HFF-Myc (cell line): ENCODE measurements around the gene TRAPPC11.
"Not testable (repeated sequence)": the region's sequence is repeated elsewhere in the genome, so short reads cannot be mapped to it uniquely, and the experiment has no call there.

Experiments used
- DNase-seq: peaks from one replicate; pipeline ENCODE4 v3.0.0-alpha.2; 2011; ENCODE audit warnings: low read depth; ENCODE audit errors: extremely low read depth
- H3K4me3 ChIP-seq: replicated peaks from 2 replicates; pipeline ENCODE4 v1.5.1; 2011; ENCODE audit warnings: low read depth, mild to moderate bottlenecking, control low read depth, low read length
- TF ChIP-seq, protein P1 (sequence below): IDR thresholded peaks from 2 replicates; pipeline ENCODE4 v1.5.1; 2012; ENCODE audit warnings: mild to moderate bottlenecking, low read depth, low read length, control low read depth; ENCODE audit errors: missing control alignments

TRAPPC11 gene

DNA sequence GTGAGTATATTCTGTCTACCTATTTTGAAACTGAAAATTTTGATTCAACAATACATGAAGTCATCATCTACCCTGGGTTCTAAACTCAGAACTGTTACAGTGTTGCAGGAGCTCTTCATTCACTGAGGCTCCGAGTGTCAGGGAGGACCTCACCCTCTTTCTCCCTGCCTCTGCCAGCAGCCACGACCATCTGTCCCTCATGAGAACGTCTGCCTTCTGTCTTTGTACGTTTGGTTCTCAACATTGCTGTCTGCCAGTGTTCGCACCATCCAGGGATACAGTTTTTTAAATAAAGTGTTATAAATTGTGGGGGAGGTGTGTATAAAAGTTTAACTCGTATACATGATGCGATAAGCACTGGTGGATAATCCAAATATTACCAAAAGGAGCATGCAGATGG, 55.5 kb downstream of the TRAPPC11 start:
- H3K4me3 ChIP-seq, result no peak overlapping the region
- TF ChIP-seq, protein P1, sequence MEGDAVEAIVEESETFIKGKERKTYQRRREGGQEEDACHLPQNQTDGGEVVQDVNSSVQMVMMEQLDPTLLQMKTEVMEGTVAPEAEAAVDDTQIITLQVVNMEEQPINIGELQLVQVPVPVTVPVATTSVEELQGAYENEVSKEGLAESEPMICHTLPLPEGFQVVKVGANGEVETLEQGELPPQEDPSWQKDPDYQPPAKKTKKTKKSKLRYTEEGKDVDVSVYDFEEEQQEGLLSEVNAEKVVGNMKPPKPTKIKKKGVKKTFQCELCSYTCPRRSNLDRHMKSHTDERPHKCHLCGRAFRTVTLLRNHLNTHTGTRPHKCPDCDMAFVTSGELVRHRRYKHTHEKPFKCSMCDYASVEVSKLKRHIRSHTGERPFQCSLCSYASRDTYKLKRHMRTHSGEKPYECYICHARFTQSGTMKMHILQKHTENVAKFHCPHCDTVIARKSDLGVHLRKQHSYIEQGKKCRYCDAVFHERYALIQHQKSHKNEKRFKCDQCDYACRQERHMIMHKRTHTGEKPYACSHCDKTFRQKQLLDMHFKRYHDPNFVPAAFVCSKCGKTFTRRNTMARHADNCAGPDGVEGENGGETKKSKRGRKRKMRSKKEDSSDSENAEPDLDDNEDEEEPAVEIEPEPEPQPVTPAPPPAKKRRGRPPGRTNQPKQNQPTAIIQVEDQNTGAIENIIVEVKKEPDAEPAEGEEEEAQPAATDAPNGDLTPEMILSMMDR, result no peak
- DNase-seq, result no peak

DNA sequence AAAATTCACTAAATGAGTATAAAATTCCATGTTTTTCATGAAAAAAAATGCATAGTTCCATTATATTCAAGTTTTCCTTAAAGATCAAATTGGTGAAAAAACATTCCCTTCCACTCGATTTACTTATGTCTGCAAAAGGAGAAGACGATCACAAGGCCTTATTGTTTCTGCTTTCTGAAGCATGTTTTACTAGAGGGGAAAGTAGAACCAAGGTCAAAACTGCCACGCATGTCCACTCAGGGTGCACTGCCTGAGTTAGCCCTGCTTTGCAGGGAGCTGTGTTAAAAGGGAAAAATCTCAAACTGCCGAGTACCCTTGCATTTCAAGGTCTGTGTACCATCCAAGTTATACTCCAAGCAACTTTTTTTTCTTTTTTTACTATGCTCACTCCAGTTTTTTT, 57.2 kb downstream of the TRAPPC11 start:
- no peak for DNase-seq
- TF ChIP-seq, protein P1, result no peak
- no peak overlapping the region for H3K4me3 ChIP-seq

DNA sequence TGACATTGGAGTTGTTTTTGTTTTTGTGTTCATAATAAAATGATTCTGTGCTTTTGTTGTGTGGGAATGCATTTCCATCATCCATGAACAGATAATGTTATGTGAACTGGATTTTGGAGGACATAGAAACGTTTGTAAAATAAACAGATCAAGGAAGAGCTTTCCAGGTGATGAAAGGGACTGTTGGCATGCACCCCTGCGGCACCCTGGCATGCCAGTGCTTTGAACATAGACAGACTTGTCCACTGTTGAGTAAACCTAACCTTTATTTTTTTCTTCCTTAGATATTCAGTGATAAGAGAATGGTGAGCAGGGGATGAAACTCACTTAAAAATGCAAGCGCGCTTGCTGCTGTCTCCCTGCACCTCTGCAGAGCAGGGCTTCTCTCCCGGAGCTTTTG, 59.8 kb downstream of the TRAPPC11 start:
- TF ChIP-seq, protein P1, result no peak
- H3K4me3 ChIP-seq, result no peak overlapping the region
- no peak for DNase-seq

DNA sequence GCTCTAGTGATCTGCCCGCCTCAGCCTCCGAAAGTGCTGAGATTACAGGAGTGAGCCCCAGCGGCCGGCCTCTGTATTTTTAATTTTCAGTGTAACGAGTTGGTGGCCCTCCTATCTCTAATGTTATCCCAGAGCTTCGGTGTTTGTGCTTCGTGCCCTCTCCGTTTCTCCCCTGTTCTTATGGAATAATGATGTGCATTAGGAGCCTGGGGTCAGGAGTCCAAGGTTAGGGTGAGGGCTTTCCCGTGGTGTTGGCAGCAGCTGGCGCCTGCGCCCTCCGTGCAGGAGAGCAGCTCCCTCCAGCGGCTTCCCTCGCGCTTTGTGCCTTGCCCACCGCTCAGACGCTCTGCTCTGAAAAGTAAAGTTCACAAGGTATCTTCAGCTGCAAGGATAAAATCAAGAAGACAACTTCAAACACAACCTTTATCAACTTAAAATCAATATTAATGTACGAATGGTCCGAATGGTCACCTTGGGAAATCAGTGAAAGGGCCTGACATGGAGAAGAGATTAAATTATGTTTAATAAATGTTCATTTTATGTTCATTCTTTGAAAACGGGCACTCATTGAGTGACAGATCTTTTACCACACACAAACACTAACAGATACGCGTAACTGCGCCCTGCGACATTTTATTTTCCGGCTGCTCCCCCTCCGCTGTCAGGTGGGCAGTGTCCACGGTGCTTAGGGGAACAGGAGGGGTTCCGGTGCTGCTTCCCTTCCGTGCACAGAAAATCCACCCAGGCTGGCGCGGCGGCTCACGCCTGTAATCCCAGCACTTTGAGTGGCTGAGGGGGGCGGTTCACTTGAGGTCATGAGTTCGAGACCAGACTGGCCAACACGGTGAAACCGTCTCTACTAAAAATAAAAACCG, 62.4 kb downstream of the TRAPPC11 start:
- TF ChIP-seq, protein P1, result peak; percentile 56
- DNase-seq, result peak; percentile 7
- H3K4me3 ChIP-seq, result no peak overlapping the region

DNA sequence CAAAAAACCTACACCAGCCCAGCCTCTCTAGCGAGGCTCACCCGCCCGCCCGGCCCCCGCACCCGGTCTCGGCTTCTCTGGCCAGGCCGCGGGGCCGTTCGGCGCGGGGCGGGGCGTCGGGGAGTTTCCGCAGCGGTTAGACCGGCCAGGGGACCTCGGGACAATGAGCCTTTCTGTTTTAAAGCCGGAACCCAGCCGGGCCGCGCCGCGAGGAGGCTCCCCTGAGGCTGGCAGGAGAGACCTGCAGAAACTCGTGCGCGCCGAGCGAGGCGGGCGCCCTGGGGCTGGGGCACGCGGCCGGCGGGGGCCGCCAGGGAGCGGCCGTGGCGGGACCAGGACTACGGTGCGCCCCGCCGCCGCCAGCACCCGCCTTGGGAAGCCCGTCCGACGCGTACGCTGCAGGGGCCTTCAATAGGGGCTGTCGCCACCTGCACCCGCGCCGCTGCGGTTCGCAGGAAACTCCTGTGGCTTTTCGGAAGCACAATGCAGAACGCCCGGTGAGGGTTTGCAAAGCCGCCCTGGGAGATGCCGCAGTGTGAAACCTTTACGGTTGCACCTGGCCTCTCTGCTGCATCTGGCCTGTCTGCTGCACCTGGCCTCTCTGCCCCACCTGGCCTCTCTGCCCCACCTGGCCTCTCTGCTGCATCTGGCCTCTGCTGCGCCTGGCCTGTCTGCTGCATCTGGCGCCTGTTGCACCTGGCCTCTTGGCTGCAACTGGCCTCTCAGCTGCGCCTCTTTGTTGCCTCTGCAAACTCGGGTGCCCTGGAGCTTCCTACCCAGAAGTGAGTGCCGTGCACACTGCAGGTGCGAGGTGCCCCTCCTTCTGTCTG, 63.9 kb downstream of the TRAPPC11 start:
- no peak for DNase-seq
- TF ChIP-seq, protein P1, result no peak
- H3K4me3 ChIP-seq, result peak overlapping the region; percentile 43

DNA sequence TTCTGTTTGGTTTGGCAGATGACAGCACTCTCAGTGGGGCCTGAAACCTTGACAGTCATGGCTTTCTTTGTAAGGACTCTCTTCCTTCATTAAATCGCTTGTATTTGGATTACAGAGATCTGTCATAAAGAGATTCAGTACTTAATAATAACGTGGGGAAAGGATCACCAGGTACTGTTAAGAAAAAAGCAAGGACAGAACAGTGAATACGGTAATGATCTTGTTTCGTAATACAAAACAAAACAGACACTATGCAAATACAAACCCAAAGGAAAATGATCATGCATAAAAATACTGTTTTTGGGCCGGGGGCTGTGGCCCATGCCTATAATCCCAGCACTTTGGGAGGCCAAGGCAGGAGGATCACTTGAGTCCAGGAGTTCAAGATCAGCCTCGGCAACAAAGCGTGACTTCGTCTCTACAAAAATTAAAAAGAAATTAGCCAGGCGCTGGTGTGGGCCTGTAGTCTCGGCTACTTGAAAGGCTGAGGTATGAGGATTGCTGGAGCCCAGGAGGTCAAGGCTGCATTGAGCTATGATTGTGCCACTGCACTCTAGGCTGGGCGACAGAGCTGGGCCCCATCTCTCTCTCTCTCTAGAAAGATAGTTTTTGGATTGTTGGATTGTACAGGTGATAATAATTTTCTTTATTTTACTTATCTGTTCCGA, 64.6 kb downstream of the TRAPPC11 start:
- TF ChIP-seq, protein P1, result no peak
- H3K4me3 ChIP-seq, result no peak overlapping the region
- no peak for DNase-seq

DNA sequence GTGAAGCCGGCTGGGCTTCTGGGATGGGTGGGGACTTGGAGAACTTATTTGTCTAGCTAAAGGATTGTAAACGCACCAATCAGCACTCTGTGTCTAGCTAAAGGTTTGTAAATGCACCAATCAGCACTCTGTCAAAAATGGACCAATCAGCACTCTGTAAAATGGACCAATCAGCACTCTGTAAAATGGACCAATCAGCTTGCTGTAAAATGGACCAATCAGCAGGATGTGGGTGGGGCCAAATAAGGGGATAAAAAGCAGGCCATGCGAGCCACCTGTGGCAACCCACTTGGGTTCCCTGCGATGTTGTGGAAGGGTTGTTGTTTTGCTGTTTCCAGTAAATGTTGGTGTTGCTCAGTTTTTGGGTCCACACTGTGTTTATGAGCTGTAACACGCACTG, 66.5 kb downstream of the TRAPPC11 start:
- H3K4me3 ChIP-seq, DNase-seq: not testable (repeated sequence)
